GM21717 (cell line): ENCODE results near the gene RAB26.
"Not testable (repeated sequence)": the region's sequence is repeated elsewhere in the genome, so short reads cannot be mapped to it uniquely, and the experiment has no call there.

ENCODE experiments used
- ATAC-seq: cut with Tn5 transposase; IDR thresholded peaks from one replicate; pipeline ENCODE4 v1.9.1; 2021; ENCODE audit warnings: mild to moderate bottlenecking, moderate library complexity; ENCODE audit not compliant: unreplicated experiment

Gene RAB26

GRCh38 chr16:2116428-2116827 lies 32.0 kb upstream of the RAB26 start:
- ATAC-seq, result not testable (repeated sequence)

- ATAC-seq, result not testable (repeated sequence)
These were observed 31.1 kb upstream of the RAB26 start for GRCh38 chr16:2117341-2117740.

- ATAC-seq, result not testable (repeated sequence)
These were observed 30.3 kb upstream of the RAB26 start for GRCh38 chr16:2117960-2118722.

- not testable (repeated sequence) for ATAC-seq
These were observed 27.1 kb upstream of the RAB26 start for GRCh38 chr16:2121325-2121724.

- ATAC-seq, result no peak
These were observed 26.6 kb upstream of the RAB26 start for GRCh38 chr16:2121853-2122252.

GRCh38 chr16:2122429-2122828 lies 26.0 kb upstream of the RAB26 start:
- ATAC-seq, result no peak

GRCh38 chr16:2122934-2123683 lies 25.3 kb upstream of the RAB26 start:
- not testable (repeated sequence) for ATAC-seq

GRCh38 chr16:2123706-2124376 lies 24.6 kb upstream of the RAB26 start:
- not testable (repeated sequence) for ATAC-seq

GRCh38 chr16:2124377-2124693 lies 24.1 kb upstream of the RAB26 start:
- ATAC-seq, result not testable (repeated sequence)

GRCh38 chr16:2124694-2125444 lies 23.6 kb upstream of the RAB26 start:
- ATAC-seq, result not testable (repeated sequence)

GRCh38 chr16:2125609-2126008 lies 22.8 kb upstream of the RAB26 start:
- ATAC-seq, result not testable (repeated sequence)

- not testable (repeated sequence) for ATAC-seq
These were observed 22.2 kb upstream of the RAB26 start for GRCh38 chr16:2126161-2126743.

- not testable (repeated sequence) for ATAC-seq
These were observed 21.4 kb upstream of the RAB26 start for GRCh38 chr16:2126928-2127556.

GRCh38 chr16:2127630-2128280 lies 20.7 kb upstream of the RAB26 start:
- ATAC-seq, result not testable (repeated sequence)

GRCh38 chr16:2129251-2129650 lies 19.2 kb upstream of the RAB26 start:
- ATAC-seq, result not testable (repeated sequence)

- ATAC-seq, result not testable (repeated sequence)
These were observed 18.5 kb upstream of the RAB26 start for GRCh38 chr16:2129890-2130447.

GRCh38 chr16:2133797-2134196 lies 14.6 kb upstream of the RAB26 start:
- ATAC-seq, result not testable (repeated sequence)

- not testable (repeated sequence) for ATAC-seq
These were observed 13.4 kb upstream of the RAB26 start for GRCh38 chr16:2135071-2135470.
